A673 (cell line): ENCODE measurements around the gene BTRC.

Experiments used
- EZH2 ChIP-seq: fragments of 200-600 bp; sonication (generic); IDR thresholded peaks from 2 replicates; pipeline ENCODE4 v1.6.1; 2017; ENCODE audit warnings: borderline replicate concordance, low read depth, mild to moderate bottlenecking, mixed read lengths, antibody characterized with exemption, low read length; ENCODE audit not compliant: poor library complexity, severe bottlenecking
- TF ChIP-seq, protein P1 (sequence below): fragments of 300-800, 200-600 bp; sonication (generic); conservative IDR thresholded peaks from 2 replicates; pipeline ENCODE4 v1.5.1; 2017; ENCODE audit warnings: low read depth, mild to moderate bottlenecking, antibody characterized with exemption, low read length, moderate library complexity, mixed read lengths

GRCh38 chr10:101397140-101397539 is 43.2 kb downstream of the BTRC start:
- TF ChIP-seq, protein P1, sequence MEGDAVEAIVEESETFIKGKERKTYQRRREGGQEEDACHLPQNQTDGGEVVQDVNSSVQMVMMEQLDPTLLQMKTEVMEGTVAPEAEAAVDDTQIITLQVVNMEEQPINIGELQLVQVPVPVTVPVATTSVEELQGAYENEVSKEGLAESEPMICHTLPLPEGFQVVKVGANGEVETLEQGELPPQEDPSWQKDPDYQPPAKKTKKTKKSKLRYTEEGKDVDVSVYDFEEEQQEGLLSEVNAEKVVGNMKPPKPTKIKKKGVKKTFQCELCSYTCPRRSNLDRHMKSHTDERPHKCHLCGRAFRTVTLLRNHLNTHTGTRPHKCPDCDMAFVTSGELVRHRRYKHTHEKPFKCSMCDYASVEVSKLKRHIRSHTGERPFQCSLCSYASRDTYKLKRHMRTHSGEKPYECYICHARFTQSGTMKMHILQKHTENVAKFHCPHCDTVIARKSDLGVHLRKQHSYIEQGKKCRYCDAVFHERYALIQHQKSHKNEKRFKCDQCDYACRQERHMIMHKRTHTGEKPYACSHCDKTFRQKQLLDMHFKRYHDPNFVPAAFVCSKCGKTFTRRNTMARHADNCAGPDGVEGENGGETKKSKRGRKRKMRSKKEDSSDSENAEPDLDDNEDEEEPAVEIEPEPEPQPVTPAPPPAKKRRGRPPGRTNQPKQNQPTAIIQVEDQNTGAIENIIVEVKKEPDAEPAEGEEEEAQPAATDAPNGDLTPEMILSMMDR: no peak
- no peak for TF ChIP-seq EZH2
